ENCODE results near the gene PLXDC1.

Gene PLXDC1

DNA sequence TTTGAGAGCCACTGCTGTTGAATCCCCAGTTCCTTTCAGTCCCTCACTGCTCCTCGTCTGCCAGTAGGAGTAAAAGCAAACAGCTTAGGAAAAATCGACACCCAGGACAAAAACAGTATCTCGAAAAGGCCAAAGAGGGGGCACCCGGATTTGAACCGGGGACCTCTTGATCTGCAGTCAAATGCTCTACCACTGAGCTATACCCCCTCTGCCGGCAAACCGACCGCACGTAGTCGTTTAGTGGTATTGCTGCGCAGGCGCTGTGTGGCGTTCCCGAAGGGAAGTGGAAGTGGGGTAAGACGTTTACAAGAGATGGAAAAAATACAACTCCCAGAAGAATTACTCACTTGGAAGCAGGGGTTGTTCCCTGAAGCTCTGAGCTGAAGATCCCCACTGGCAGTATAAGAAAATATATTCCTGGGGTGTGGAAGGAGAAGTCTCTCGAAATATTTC lies 2.2 kb upstream of the PLXDC1 start:
- H3K79me2 ChIP-seq (ENCODE audit: low read length): no peaks in the 10 kb centered on the region
- TF ChIP-seq EZH2phosphoT487 (IDR thresholded peaks at IDR 0.05; ENCODE audit: low read depth): no peak
- TF ChIP-seq, protein P1, sequence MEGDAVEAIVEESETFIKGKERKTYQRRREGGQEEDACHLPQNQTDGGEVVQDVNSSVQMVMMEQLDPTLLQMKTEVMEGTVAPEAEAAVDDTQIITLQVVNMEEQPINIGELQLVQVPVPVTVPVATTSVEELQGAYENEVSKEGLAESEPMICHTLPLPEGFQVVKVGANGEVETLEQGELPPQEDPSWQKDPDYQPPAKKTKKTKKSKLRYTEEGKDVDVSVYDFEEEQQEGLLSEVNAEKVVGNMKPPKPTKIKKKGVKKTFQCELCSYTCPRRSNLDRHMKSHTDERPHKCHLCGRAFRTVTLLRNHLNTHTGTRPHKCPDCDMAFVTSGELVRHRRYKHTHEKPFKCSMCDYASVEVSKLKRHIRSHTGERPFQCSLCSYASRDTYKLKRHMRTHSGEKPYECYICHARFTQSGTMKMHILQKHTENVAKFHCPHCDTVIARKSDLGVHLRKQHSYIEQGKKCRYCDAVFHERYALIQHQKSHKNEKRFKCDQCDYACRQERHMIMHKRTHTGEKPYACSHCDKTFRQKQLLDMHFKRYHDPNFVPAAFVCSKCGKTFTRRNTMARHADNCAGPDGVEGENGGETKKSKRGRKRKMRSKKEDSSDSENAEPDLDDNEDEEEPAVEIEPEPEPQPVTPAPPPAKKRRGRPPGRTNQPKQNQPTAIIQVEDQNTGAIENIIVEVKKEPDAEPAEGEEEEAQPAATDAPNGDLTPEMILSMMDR (IDR thresholded peaks at IDR 0.05; ENCODE audit: low read depth, low read length): no peak
- peak overlapping the region; percentile 95 for H2AFZ ChIP-seq (ENCODE audit: low read depth, low read length)
- H3K36me3 ChIP-seq (replicated peaks; ENCODE audit: low read depth, low read length): no peaks in the 10 kb centered on the region
- no peaks in the 10 kb centered on the region for H3K9me3 ChIP-seq (ENCODE audit: insufficient read depth, low read length)
- peaks cover 15% of the 10 kb centered on the region for H3K4me1 ChIP-seq (ENCODE audit: low read length)
- H3K27me3 ChIP-seq (ENCODE audit: low read depth, low read length): peaks cover 33% of the 10 kb centered on the region
- H3K27ac ChIP-seq (ENCODE audit: low read length): peak overlapping the region; percentile 67
- peak overlapping the region; percentile 87 for H3K9ac ChIP-seq (ENCODE audit: low read length)
- peak overlapping the region; percentile 92 for H3K4me3 ChIP-seq (ENCODE audit: low read length)
- no peaks in the 10 kb centered on the region for H4K20me1 ChIP-seq (ENCODE audit: insufficient read depth, low read length)
- peak overlapping the region; percentile 99 for H3K4me2 ChIP-seq (ENCODE audit: low read length)

- Histone ChIP-seq H3K4me2 (ENCODE audit: low read length) (peak overlapping the region; percentile 99), H3K27ac (ENCODE audit: low read length) (no peak overlapping the region), H4K20me1 (ENCODE audit: insufficient read depth, low read length) (no peaks in the 10 kb centered on the region), H3K9ac (ENCODE audit: low read length) (0 out of 2 replicates have a peak overlapping the region, but pooled peaks have one; percentile 17), H3K27me3 (ENCODE audit: low read depth, low read length) (peaks cover 40% of the 10 kb centered on the region), H3K4me3 (ENCODE audit: low read length) (peak overlapping the region; percentile 92), H3K36me3 (replicated peaks; ENCODE audit: low read depth, low read length) (no peaks in the 10 kb centered on the region), H2AFZ (ENCODE audit: low read depth, low read length) (no peak overlapping the region), H3K9me3 (ENCODE audit: insufficient read depth, low read length) (no peaks in the 10 kb centered on the region), H3K4me1 (ENCODE audit: low read length) (peaks cover 15% of the 10 kb centered on the region), H3K79me2 (ENCODE audit: low read length) (no peaks in the 10 kb centered on the region)
- TF ChIP-seq EZH2phosphoT487 (IDR thresholded peaks at IDR 0.05; ENCODE audit: low read depth): no peak
- TF ChIP-seq, protein P1 (IDR thresholded peaks at IDR 0.05; ENCODE audit: low read depth, low read length): no peak
Observed at GRCh38 chr17:39151943-39152818, 744 bp upstream of the PLXDC1 start.

- TF ChIP-seq, protein P1 (IDR thresholded peaks at IDR 0.05; ENCODE audit: low read depth, low read length): no peak
- TF ChIP-seq EZH2phosphoT487 (IDR thresholded peaks at IDR 0.05; ENCODE audit: low read depth): no peak
- Histone ChIP-seq H3K4me1 (ENCODE audit: low read length) (peaks cover 15% of the 10 kb centered on the region), H2AFZ (ENCODE audit: low read depth, low read length) (no peak overlapping the region), H3K4me2 (ENCODE audit: low read length) (peak overlapping the region; percentile 81), H3K4me3 (ENCODE audit: low read length) (peak overlapping the region; percentile 73), H3K9me3 (ENCODE audit: insufficient read depth, low read length) (no peaks in the 10 kb centered on the region), H3K79me2 (ENCODE audit: low read length) (no peaks in the 10 kb centered on the region), H3K27ac (ENCODE audit: low read length) (no peak overlapping the region), H4K20me1 (ENCODE audit: insufficient read depth, low read length) (no peaks in the 10 kb centered on the region), H3K27me3 (ENCODE audit: low read depth, low read length) (peaks cover 40% of the 10 kb centered on the region), H3K9ac (ENCODE audit: low read length) (no peak overlapping the region), H3K36me3 (replicated peaks; ENCODE audit: low read depth, low read length) (no peaks in the 10 kb centered on the region)
Observed at GRCh38 chr17:39150795-39151149, 665 bp downstream of the PLXDC1 start.

DNA sequence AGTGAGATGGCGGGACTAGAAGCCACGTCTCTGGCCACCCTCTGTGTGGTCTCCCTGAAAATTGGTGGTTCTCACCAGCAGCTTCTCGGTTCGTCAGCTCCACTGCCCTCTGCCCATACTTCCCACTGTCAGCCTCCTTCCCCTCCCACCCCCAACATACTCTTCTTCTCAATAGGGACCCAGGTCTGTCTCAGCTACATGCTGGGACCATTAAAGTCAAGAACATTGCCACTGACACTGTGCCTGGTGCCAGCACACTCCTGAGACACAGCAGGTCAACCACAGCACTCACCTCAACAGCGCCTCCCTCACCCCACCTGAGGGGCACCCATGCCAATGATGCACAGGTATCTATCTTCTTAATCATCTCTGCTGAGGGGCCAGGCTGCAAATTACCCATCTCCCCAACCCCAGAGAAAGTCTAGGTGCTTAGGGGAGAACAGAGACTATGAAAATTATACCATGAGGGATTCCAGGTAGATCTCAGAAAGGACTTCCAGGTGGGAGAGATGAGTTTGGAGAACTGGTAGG lies 1.3 kb downstream of the PLXDC1 start:
- no peak overlapping the region for H3K9ac ChIP-seq (ENCODE audit: low read length)
- peaks cover 43% of the 10 kb centered on the region for H3K27me3 ChIP-seq (ENCODE audit: low read depth, low read length)
- H3K27ac ChIP-seq (ENCODE audit: low read length): no peak overlapping the region
- H4K20me1 ChIP-seq (ENCODE audit: insufficient read depth, low read length): no peaks in the 10 kb centered on the region
- H3K36me3 ChIP-seq (replicated peaks; ENCODE audit: low read depth, low read length): no peaks in the 10 kb centered on the region
- H3K4me3 ChIP-seq (ENCODE audit: low read length): no peak overlapping the region
- no peak overlapping the region for H2AFZ ChIP-seq (ENCODE audit: low read depth, low read length)
- no peak overlapping the region for H3K4me2 ChIP-seq (ENCODE audit: low read length)
- no peaks in the 10 kb centered on the region for H3K9me3 ChIP-seq (ENCODE audit: insufficient read depth, low read length)
- H3K4me1 ChIP-seq (ENCODE audit: low read length): peaks cover 15% of the 10 kb centered on the region
- no peak for TF ChIP-seq EZH2phosphoT487 (IDR thresholded peaks at IDR 0.05; ENCODE audit: low read depth)
- TF ChIP-seq, protein P1 (IDR thresholded peaks at IDR 0.05; ENCODE audit: low read depth, low read length): peak; percentile 14
- H3K79me2 ChIP-seq (ENCODE audit: low read length): no peaks in the 10 kb centered on the region
